Mucosa of stomach (tissue), 1 donor: ENCODE data around the gene KLK6.

Source experiments
- H3K27me3 ChIP-seq: one replicate; pipeline ENCODE4 v1.7.0; 2013; ENCODE audit warnings: mild to moderate bottlenecking, low read length; ENCODE audit not compliant: control insufficient read depth, insufficient read depth
- H3K36me3 ChIP-seq: one replicate; pipeline ENCODE4 v1.7.0; 2013; ENCODE audit warnings: low read length; ENCODE audit not compliant: control insufficient read depth, insufficient read depth
- H3K4me1 ChIP-seq: one replicate; pipeline ENCODE4 v1.7.0; 2013; ENCODE audit warnings: mild to moderate bottlenecking, low read length; ENCODE audit not compliant: control insufficient read depth, insufficient read depth
- H3K4me3 ChIP-seq: one replicate; pipeline ENCODE4 v1.7.0; 2013; ENCODE audit warnings: low read length
- H3K9ac ChIP-seq: one replicate; pipeline ENCODE4 v1.7.0; 2013; ENCODE audit warnings: mild to moderate bottlenecking, low read length, moderate library complexity
- H3K9me3 ChIP-seq: one replicate; pipeline ENCODE4 v1.7.0; 2013; ENCODE audit warnings: mild to moderate bottlenecking, low read length, moderate library complexity; ENCODE audit not compliant: control insufficient read depth
- donor health status: Pancreatic carcinoma.

Gene KLK6

GRCh38 chr19:50969413-50969760 is at the start of gene KLK6:
TSS of gene KLK6 (minus strand) at chr19:50969591. CDS start at chr19:50968104, 1,487 bp downstream.
- no peaks in the 10 kb centered on the region for H3K9me3 ChIP-seq
- H3K4me1 ChIP-seq, result no peaks in the 10 kb centered on the region
- H3K9ac ChIP-seq, result no peak within 1 kb of the TSS
- no peaks in the 10 kb centered on the region for H3K36me3 ChIP-seq
- H3K4me3 ChIP-seq, result no peak within 1 kb of the TSS
- H3K27me3 ChIP-seq, result peaks cover 3% of the 10 kb centered on the region

GRCh38 chr19:51018745-51019543 is 49.6 kb upstream of the KLK6 start:
- H3K4me3 ChIP-seq, result no peak overlapping the region
- H3K9me3 ChIP-seq, result no peaks in the 10 kb centered on the region
- no peak overlapping the region for H3K9ac ChIP-seq
- peaks cover 47% of the 10 kb centered on the region for H3K27me3 ChIP-seq
- no peaks in the 10 kb centered on the region for H3K36me3 ChIP-seq
- H3K4me1 ChIP-seq, result peaks cover 11% of the 10 kb centered on the region

GRCh38 chr19:51016798-51017683 is 47.6 kb upstream of the KLK6 start:
- H3K4me3 ChIP-seq, result peak overlapping the region; percentile 19
- H3K27me3 ChIP-seq, result peaks cover 50% of the 10 kb centered on the region
- no peaks in the 10 kb centered on the region for H3K36me3 ChIP-seq
- no peak overlapping the region for H3K9ac ChIP-seq
- no peaks in the 10 kb centered on the region for H3K9me3 ChIP-seq
- H3K4me1 ChIP-seq, result peaks cover 11% of the 10 kb centered on the region

GRCh38 chr19:51015691-51016267 is 46.4 kb upstream of the KLK6 start:
- no peak overlapping the region for H3K9ac ChIP-seq
- peaks cover 11% of the 10 kb centered on the region for H3K4me1 ChIP-seq
- H3K9me3 ChIP-seq, result no peaks in the 10 kb centered on the region
- H3K27me3 ChIP-seq, result peaks cover 50% of the 10 kb centered on the region
- H3K4me3 ChIP-seq, result no peak overlapping the region
- no peaks in the 10 kb centered on the region for H3K36me3 ChIP-seq

GRCh38 chr19:51014242-51014641 is 44.9 kb upstream of the KLK6 start:
- Histone ChIP-seq H3K4me1 (peaks cover 8% of the 10 kb centered on the region), H3K9ac (no peak overlapping the region), H3K36me3 (no peaks in the 10 kb centered on the region), H3K27me3 (peaks cover 42% of the 10 kb centered on the region), H3K9me3 (no peaks in the 10 kb centered on the region), H3K4me3 (no peak overlapping the region)

- H3K36me3 ChIP-seq, result no peaks in the 10 kb centered on the region
- H3K4me1 ChIP-seq, result peaks cover 5% of the 10 kb centered on the region
- H3K27me3 ChIP-seq, result peaks cover 28% of the 10 kb centered on the region
- no peaks in the 10 kb centered on the region for H3K9me3 ChIP-seq
- H3K4me3 ChIP-seq, result no peak overlapping the region
- no peak overlapping the region for H3K9ac ChIP-seq
Observed at GRCh38 chr19:51012661-51013190, 43.3 kb upstream of the KLK6 start.

GRCh38 chr19:51010066-51010795 is 40.8 kb upstream of the KLK6 start:
- Histone ChIP-seq H3K4me1 (no peaks in the 10 kb centered on the region), H3K36me3 (no peaks in the 10 kb centered on the region), H3K4me3 (no peak overlapping the region), H3K27me3 (peaks cover 13% of the 10 kb centered on the region), H3K9ac (no peak overlapping the region), H3K9me3 (no peaks in the 10 kb centered on the region)

GRCh38 chr19:51009061-51009891 is 39.9 kb upstream of the KLK6 start:
- H3K27me3 ChIP-seq, result peaks cover 8% of the 10 kb centered on the region
- no peak overlapping the region for H3K9ac ChIP-seq
- no peak overlapping the region for H3K4me3 ChIP-seq
- no peaks in the 10 kb centered on the region for H3K4me1 ChIP-seq
- no peaks in the 10 kb centered on the region for H3K36me3 ChIP-seq
- no peaks in the 10 kb centered on the region for H3K9me3 ChIP-seq

- Histone ChIP-seq H3K9ac (no peak overlapping the region), H3K9me3 (no peaks in the 10 kb centered on the region), H3K27me3 (peaks cover 7% of the 10 kb centered on the region), H3K4me1 (no peaks in the 10 kb centered on the region), H3K36me3 (no peaks in the 10 kb centered on the region), H3K4me3 (no peak overlapping the region)
Observed at GRCh38 chr19:51007488-51007887, 38.1 kb upstream of the KLK6 start.

GRCh38 chr19:51006406-51006805 is 37.0 kb upstream of the KLK6 start:
- Histone ChIP-seq H3K9me3 (no peaks in the 10 kb centered on the region), H3K27me3 (peaks cover 17% of the 10 kb centered on the region), H3K4me3 (no peak overlapping the region), H3K9ac (no peak overlapping the region), H3K36me3 (no peaks in the 10 kb centered on the region), H3K4me1 (peaks cover 6% of the 10 kb centered on the region)

GRCh38 chr19:51005248-51005647 is 35.9 kb upstream of the KLK6 start:
- no peaks in the 10 kb centered on the region for H3K36me3 ChIP-seq
- peaks cover 6% of the 10 kb centered on the region for H3K4me1 ChIP-seq
- no peak overlapping the region for H3K9ac ChIP-seq
- H3K9me3 ChIP-seq, result no peaks in the 10 kb centered on the region
- H3K27me3 ChIP-seq, result peaks cover 28% of the 10 kb centered on the region
- H3K4me3 ChIP-seq, result no peak overlapping the region
